NT2/D1 (cell line): ENCODE measurements around the gene NRXN3.

ENCODE experiments used
- SUZ12 ChIP-seq: IDR thresholded peaks from 2 replicates; pipeline ENCODE4 v1.6.1; 2011; ENCODE audit not compliant: insufficient read length, insufficient read depth; ENCODE audit errors: extremely low read depth
- YY1 ChIP-seq: IDR thresholded peaks from 2 replicates; pipeline ENCODE4 v1.6.1; 2011; ENCODE audit not compliant: insufficient read length, insufficient read depth
- ZNF274 ChIP-seq: IDR thresholded peaks from 2 replicates; pipeline ENCODE4 v1.6.1; 2011; ENCODE audit warnings: mild to moderate bottlenecking, low read depth, low read length

GRCh38 chr14:78398216-78398615, 228.0 kb downstream of the NRXN3 start:
- TF ChIP-seq SUZ12 (no peak), ZNF274 (no peak), YY1 (no peak)
